Parathyroid adenoma (tissue), 2 donors: ENCODE data around the gene TTLL8.

Experiments
- H2AFZ ChIP-seq: fragments of 300-600 bp; sonication (generic); one replicate; pipeline ENCODE4 v1.7.0; 2017; ENCODE audit warnings: antibody characterized with exemption, mild to moderate bottlenecking
- H3K27ac ChIP-seq: fragments of 300-600 bp; sonication (generic); one replicate; pipeline ENCODE4 v1.7.0; 2017
- H3K27me3 ChIP-seq: fragments of 300-600 bp; sonication (generic); one replicate; pipeline ENCODE4 v1.7.0; 2017; ENCODE audit warnings: low read length; ENCODE audit not compliant: control insufficient read depth, insufficient read depth
- H3K36me3 ChIP-seq: fragments of 300-600 bp; sonication (generic); one replicate; pipeline ENCODE4 v1.7.0; 2017; ENCODE audit warnings: low read length; ENCODE audit not compliant: control insufficient read depth, insufficient read depth
- H3K4me1 ChIP-seq: fragments of 300-600 bp; sonication (generic); one replicate; pipeline ENCODE4 v1.7.0; 2017; ENCODE audit warnings: control low read depth
- H3K4me2 ChIP-seq: fragments of 300-600 bp; sonication (generic); one replicate; pipeline ENCODE4 v1.7.0; 2017; ENCODE audit warnings: low read length
- H3K4me3 ChIP-seq: fragments of 300-600 bp; sonication (generic); one replicate; pipeline ENCODE4 v1.7.0; 2017; ENCODE audit warnings: low read depth, low read length
- H3K79me2 ChIP-seq: fragments of 300-600 bp; sonication (generic); one replicate; pipeline ENCODE4 v1.7.0; 2017; ENCODE audit warnings: control low read depth
- H3K9ac ChIP-seq: fragments of 300-600 bp; sonication (generic); one replicate; pipeline ENCODE4 v1.7.0; 2017; ENCODE audit warnings: mild to moderate bottlenecking
- H3K9me3 ChIP-seq: fragments of 300-600 bp; sonication (generic); one replicate; pipeline ENCODE4 v1.7.0; 2017; ENCODE audit warnings: low read length; ENCODE audit not compliant: control insufficient read depth
- TF ChIP-seq, protein P1 (sequence below): fragments of 300-600 bp; sonication (generic); IDR thresholded peaks from one replicate; pipeline ENCODE4 v1.7.0; 2017; ENCODE audit warnings: antibody characterized with exemption, mild to moderate bottlenecking
- donor health status: primary hyperparathyroidism.

Gene TTLL8

GRCh38 chr22:50102946-50103345 is 44.8 kb upstream of the TTLL8 start:
- no peaks in the 10 kb centered on the region for H3K4me1 ChIP-seq
- no peaks in the 10 kb centered on the region for H3K79me2 ChIP-seq
- TF ChIP-seq, protein P1, sequence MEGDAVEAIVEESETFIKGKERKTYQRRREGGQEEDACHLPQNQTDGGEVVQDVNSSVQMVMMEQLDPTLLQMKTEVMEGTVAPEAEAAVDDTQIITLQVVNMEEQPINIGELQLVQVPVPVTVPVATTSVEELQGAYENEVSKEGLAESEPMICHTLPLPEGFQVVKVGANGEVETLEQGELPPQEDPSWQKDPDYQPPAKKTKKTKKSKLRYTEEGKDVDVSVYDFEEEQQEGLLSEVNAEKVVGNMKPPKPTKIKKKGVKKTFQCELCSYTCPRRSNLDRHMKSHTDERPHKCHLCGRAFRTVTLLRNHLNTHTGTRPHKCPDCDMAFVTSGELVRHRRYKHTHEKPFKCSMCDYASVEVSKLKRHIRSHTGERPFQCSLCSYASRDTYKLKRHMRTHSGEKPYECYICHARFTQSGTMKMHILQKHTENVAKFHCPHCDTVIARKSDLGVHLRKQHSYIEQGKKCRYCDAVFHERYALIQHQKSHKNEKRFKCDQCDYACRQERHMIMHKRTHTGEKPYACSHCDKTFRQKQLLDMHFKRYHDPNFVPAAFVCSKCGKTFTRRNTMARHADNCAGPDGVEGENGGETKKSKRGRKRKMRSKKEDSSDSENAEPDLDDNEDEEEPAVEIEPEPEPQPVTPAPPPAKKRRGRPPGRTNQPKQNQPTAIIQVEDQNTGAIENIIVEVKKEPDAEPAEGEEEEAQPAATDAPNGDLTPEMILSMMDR = no peak
- H3K4me2 ChIP-seq = no peak overlapping the region
- no peak overlapping the region for H3K4me3 ChIP-seq
- H3K27me3 ChIP-seq = no peaks in the 10 kb centered on the region
- H3K9me3 ChIP-seq = no peaks in the 10 kb centered on the region
- no peak overlapping the region for H3K9ac ChIP-seq
- no peaks in the 10 kb centered on the region for H3K36me3 ChIP-seq
- H2AFZ ChIP-seq = no peak overlapping the region
- no peak overlapping the region for H3K27ac ChIP-seq

DNA sequence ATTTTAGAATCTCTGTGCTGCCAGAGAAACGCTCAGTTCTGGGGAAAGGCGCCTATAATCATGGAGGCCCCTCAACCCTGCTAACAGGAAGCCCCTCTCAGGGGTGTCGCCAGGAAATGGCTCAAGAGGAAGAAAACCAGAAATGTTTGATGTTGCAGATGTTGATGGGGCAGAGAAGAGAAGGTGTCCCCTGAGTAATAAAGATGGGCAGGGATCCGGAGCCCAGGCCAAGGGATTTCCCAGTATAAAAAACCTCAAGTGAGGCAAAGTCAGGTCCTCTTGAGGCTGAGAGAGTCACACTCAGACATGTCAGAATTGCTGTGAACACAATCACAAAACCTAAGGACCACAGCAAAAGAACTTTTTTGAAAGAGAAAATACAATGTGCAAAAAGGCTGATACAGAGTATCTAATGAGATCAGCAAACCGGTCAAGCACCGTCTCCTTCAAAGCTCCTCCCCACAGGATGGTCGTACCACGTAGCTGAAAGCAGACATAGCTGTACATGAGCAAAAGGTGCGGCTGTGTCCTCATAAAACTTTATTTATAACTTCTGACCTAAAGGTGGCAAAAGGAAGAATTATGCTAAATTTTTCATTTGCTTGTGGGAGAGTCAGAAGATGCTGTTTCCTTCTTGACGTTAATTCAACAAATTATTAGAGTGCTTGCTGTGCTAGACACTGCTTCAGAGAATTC is 43.9 kb upstream of the TTLL8 start:
- Histone ChIP-seq H3K36me3 (no peaks in the 10 kb centered on the region), H3K79me2 (no peaks in the 10 kb centered on the region), H3K4me3 (no peak overlapping the region), H3K9me3 (no peaks in the 10 kb centered on the region), H3K27ac (no peak overlapping the region), H3K4me1 (no peaks in the 10 kb centered on the region), H3K27me3 (no peaks in the 10 kb centered on the region), H3K9ac (no peak overlapping the region), H3K4me2 (no peak overlapping the region), H2AFZ (no peak overlapping the region)
- TF ChIP-seq, protein P1 = no peak

- TF ChIP-seq, protein P1 = no peak
- H3K27ac ChIP-seq = no peak overlapping the region
- no peaks in the 10 kb centered on the region for H3K27me3 ChIP-seq
- no peaks in the 10 kb centered on the region for H3K36me3 ChIP-seq
- H3K4me3 ChIP-seq = no peak overlapping the region
- H3K79me2 ChIP-seq = no peaks in the 10 kb centered on the region
- no peak overlapping the region for H3K4me2 ChIP-seq
- H2AFZ ChIP-seq = no peak overlapping the region
- no peaks in the 10 kb centered on the region for H3K9me3 ChIP-seq
- H3K9ac ChIP-seq = no peak overlapping the region
- H3K4me1 ChIP-seq = no peaks in the 10 kb centered on the region
Measured at GRCh38 chr22:50098052-50098451, 40.0 kb upstream of the TTLL8 start.

GRCh38 chr22:50092342-50092741 is 34.2 kb upstream of the TTLL8 start:
- H3K79me2 ChIP-seq = no peaks in the 10 kb centered on the region
- no peak overlapping the region for H3K4me3 ChIP-seq
- H3K4me2 ChIP-seq = no peak overlapping the region
- H3K4me1 ChIP-seq = no peaks in the 10 kb centered on the region
- TF ChIP-seq, protein P1 = no peak
- no peak overlapping the region for H3K27ac ChIP-seq
- no peaks in the 10 kb centered on the region for H3K9me3 ChIP-seq
- no peaks in the 10 kb centered on the region for H3K36me3 ChIP-seq
- no peak overlapping the region for H2AFZ ChIP-seq
- H3K27me3 ChIP-seq = no peaks in the 10 kb centered on the region
- no peak overlapping the region for H3K9ac ChIP-seq
